Activated CD4-positive, alpha-beta memory T cell treated with anti-CD3 and anti-CD28 coated beads for 36 hours (primary cell): ENCODE data around the gene UBL4A. TPM values are rescaled to one million over a fixed set of nuclear protein-coding genes. Genes with fewer than 3 reads are reported as not detected.
A peak's percentile ranks its signal among the peaks of the same experiment; 100 is the strongest.

Source experiments
- CTCF ChIA-PET: fragments of 350-600 bp; sonication (Branson Sonifier 250); formaldehyde crosslinking; loops from one replicate; lab custom pipeline; 2021; ENCODE audit warnings: antibody characterized with exemption, inconsistent platforms; lab: Charles Lee
- POLR2A ChIA-PET: fragments of 350-600 bp; sonication (Branson Sonifier 250); formaldehyde crosslinking; loops from one replicate; lab custom pipeline; 2021; ENCODE audit warnings: antibody characterized with exemption; lab: Charles Lee
- DNase-seq: peaks from one replicate; pipeline ENCODE4 v3.0.0-alpha.2; 2020
- H3K27ac Mint-ChIP-seq: one replicate; pipeline ENCODE4 v1.8.0; 2021; ENCODE audit warnings: mixed read lengths
- H3K27me3 Mint-ChIP-seq: one replicate; pipeline ENCODE4 v1.8.0; 2021; ENCODE audit warnings: mixed read lengths
- H3K36me3 Mint-ChIP-seq: one replicate; pipeline ENCODE4 v1.8.0; 2021; ENCODE audit warnings: mixed read lengths
- H3K4me1 Mint-ChIP-seq: one replicate; pipeline ENCODE4 v1.8.0; 2021; ENCODE audit warnings: low read depth, mixed read lengths
- H3K4me3 Mint-ChIP-seq: one replicate; pipeline ENCODE4 v1.8.0; 2021; ENCODE audit warnings: mild to moderate bottlenecking, mixed read lengths
- H3K9me3 Mint-ChIP-seq: one replicate; pipeline ENCODE4 v1.8.0; 2021; ENCODE audit warnings: mixed read lengths
- intact Hi-C: fragments of 100-400 bp; cut with micrococcal nuclease; formaldehyde crosslinking; loops from one replicate; pipeline ENCODE4 v1.15.1; 2023
- total RNA-seq, 2 experiments: library from RNA; stranded (reverse); gene quantifications; one replicate each; pipeline ENCODE4 v1.2.3, GENCODE V29; 2021

Gene UBL4A
- total RNA-seq, 2 experiments from 2014 or later, result 49.5 to 53.3 TPM

DNA sequence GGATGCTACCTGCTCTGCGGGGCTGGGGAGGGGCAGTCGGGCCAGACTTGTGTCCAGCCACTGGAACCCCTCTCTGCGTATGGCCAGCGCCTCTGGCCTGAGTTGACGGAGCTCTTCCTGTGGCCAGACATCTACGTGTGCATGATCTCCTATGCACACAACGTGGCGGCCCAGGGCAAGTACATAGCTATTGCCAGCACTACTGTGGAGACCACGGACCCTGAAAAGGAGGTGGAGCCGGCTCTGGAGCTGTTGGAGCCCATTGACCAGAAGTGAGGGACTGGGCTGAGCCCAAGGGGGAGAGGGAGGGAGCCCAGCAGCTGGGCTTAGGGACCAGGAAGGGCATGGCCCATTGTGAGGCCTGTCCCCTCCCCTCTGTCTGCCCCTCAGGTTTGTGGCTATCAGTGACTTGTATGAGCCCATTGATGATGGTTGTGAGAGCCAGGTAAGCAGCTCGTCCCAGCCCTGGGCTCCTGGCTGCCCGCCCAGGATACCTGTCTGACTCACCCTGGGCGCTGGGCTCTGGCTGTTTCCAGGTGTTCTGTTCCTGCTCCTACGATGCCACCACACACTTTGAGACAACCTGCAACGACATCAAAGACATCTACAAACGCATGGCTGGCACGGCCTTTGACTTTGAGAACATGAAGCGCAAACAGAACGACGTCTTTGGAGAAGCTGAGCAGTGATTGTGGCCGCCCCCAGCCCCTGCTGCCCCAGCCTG, 44.3 kb downstream of the UBL4A start:
- Mint-ChIP-seq H3K27ac (peak overlapping the region; percentile 38), H3K9me3 (no peaks in the 10 kb centered on the region), H3K36me3 (peaks cover 24% of the 10 kb centered on the region), H3K4me3 (no peak overlapping the region), H3K27me3 (no peaks in the 10 kb centered on the region), H3K4me1 (peaks cover 28% of the 10 kb centered on the region)
- no peak for DNase-seq
- intact Hi-C loops, result loop anchor here (5.0 kb wide), 1 partner anchor 35 kb away; the partner anchor contains the start of gene LAGE3
- ChIA-PET POLR2A (interaction anchor here (1.5 kb wide), 1 partner anchor 44 kb away, joined by 3 read pairs; the partner anchor contains the start of gene RPL10), CTCF (no interaction called here)

DNA sequence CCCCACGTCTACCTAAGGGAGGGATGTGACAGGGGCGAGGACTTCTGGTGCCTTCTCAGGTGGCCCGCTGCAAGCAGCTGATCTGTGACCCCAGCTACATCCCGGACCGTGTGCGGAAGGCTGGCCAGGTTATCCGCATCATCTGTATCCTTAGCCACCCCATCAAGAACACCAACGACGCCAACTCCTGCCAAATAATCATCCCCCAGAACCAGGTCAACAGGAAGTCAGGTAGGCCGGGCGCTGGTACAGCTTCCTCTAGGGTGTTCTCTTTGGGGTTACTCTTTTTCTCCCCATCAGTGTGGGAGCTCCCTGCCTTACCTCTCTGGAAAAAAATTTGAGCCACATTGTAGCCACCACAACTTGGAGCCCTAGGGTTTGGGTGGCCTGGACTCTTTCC, 44.9 kb downstream of the UBL4A start:
- peak overlapping the region; percentile 5 for H3K27ac Mint-ChIP-seq
- no peak for DNase-seq
- H3K9me3 Mint-ChIP-seq, result no peaks in the 10 kb centered on the region
- POLR2A ChIA-PET, result no interaction called here
- no peaks in the 10 kb centered on the region for H3K27me3 Mint-ChIP-seq
- CTCF ChIA-PET, result no interaction called here
- peaks cover 21% of the 10 kb centered on the region for H3K36me3 Mint-ChIP-seq
- H3K4me3 Mint-ChIP-seq, result no peak overlapping the region
- intact Hi-C loops, result loop anchor here (5.0 kb wide), 1 partner anchor 36 kb away; the partner anchor contains the start of gene LAGE3
- peaks cover 28% of the 10 kb centered on the region for H3K4me1 Mint-ChIP-seq

DNA sequence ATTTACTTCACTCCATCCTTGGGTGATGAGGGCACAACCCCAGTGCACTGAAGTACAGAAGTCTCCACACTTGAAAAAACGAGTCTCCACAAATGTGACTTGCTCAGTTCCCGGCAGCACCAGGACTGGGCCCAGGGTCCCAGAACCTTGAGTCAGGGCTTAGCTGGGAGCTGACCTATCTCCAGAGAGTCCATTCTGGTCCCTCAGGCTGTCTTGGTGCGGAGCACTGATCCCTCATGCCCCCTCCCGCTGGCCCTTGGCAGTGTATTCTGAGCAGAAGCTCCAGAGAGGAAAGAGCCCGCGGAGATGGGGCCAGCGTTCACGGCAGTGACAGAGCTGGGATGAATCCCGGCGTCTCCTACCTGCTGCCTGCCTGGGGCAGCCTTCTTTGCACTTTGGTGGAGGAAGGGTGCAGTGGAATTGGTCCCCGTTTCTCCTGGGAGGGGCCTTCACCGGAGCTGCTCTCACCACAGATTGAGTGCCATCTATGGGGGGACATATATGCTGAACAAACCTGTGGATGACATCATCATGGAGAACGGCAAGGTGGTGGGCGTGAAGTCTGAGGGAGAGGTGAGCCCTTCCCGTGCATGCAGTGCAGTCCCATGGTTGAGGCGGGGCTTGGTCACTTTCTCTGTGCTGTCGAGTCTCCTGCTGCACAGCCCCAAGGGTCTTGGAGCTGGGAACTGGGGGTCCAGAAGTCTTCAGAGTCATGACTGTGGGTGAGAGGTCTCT, 45.6 kb downstream of the UBL4A start:
- no peak for DNase-seq
- no peaks in the 10 kb centered on the region for H3K27me3 Mint-ChIP-seq
- H3K27ac Mint-ChIP-seq, result peak overlapping the region; percentile 19
- ChIA-PET POLR2A (no interaction called here), CTCF (no interaction called here)
- intact Hi-C loops, result loop anchor here (5.0 kb wide), 1 partner anchor 37 kb away; the partner anchor contains the start of gene LAGE3
- H3K9me3 Mint-ChIP-seq, result no peaks in the 10 kb centered on the region
- no peak overlapping the region for H3K4me3 Mint-ChIP-seq
- peaks cover 27% of the 10 kb centered on the region for H3K4me1 Mint-ChIP-seq
- H3K36me3 Mint-ChIP-seq, result peaks cover 24% of the 10 kb centered on the region

DNA sequence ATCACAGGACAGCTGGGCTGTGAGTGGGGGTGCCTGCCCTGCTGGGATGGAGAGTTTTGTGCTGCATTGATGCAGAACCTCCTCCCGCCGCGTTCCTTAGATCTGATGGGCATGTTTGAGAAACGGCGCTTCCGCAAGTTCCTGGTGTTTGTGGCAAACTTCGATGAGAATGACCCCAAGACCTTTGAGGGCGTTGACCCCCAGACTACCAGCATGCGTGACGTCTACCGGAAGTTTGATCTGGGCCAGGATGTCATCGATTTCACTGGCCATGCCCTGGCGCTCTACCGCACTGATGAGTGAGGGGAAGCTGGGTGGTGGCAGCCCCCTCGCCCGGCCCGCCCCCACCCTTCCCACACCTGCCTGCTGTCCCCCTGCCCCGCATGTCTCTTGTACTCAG, 46.6 kb downstream of the UBL4A start:
- Mint-ChIP-seq H3K27ac (no peak overlapping the region), H3K4me1 (peaks cover 27% of the 10 kb centered on the region), H3K9me3 (no peaks in the 10 kb centered on the region), H3K4me3 (no peak overlapping the region), H3K36me3 (peaks cover 26% of the 10 kb centered on the region), H3K27me3 (no peaks in the 10 kb centered on the region)
- intact Hi-C loops, result loop anchor here (5.0 kb wide), 4 partner anchors 37 to 648 kb away; partner anchors contain the start of genes EMD, IDH3G, LAGE3 and RPL10
- ChIA-PET POLR2A (no interaction called here), CTCF (no interaction called here)
- no peak for DNase-seq

DNA sequence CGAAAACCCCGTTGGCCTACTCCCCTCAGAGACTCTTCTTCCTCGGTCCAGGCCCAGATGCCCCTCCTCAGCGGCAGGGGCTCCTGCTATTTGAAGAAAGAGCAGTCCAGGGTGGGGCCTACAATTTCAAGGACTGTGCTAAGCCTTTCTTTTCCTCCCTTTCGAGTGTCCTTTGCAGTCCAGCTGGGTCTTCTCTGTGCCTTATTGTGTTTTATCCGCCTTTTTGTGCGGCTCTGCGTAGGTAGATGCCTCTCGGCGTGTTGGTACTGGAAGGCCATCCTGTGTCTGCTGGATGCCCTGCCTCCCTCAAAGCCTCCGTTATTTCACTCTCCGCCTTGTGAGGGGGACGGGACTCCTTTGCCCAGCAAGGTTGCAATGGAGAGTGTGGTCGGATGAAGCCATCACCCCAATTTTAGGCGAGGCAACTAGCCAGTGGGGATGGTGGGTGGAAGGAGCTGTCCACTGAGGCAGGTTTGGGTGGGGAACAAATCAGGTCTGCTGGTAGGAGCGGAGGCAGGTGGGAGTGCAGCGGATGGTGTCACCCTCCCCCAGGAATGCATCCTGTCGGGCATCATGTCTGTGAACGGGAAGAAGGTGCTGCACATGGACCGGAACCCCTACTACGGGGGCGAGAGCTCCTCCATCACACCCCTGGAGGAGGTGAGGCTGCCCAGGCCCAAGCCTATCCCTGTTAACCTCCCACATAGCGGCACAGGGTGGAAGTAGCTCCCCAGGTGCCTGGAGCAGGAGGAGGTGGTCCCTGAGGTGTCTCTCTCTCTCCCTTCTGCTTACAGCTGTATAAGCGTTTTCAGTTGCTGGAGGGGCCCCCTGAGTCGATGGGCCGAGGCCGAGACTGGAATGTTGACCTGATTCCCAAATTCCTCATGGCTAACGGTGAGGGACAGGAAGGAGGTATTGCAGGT, 48.2 kb downstream of the UBL4A start:
- no peaks in the 10 kb centered on the region for H3K9me3 Mint-ChIP-seq
- peak overlapping the region; percentile 82 for H3K4me3 Mint-ChIP-seq
- ChIA-PET CTCF (no interaction called here), POLR2A (interaction anchor here (1.7 kb wide), 1 partner anchor 27 kb away, joined by 5 read pairs; the partner anchor contains the start of gene TAFAZZIN)
- H3K27me3 Mint-ChIP-seq, result no peaks in the 10 kb centered on the region
- no peak for DNase-seq
- peak overlapping the region; percentile 88 for H3K27ac Mint-ChIP-seq
- intact Hi-C loops, result loop anchor here (2.0 to 5.0 kb wide), 4 partner anchors 19 to 646 kb away; partner anchors contain the start of genes EMD, IDH3G, RPL10 and SSR4
- peaks cover 26% of the 10 kb centered on the region for H3K36me3 Mint-ChIP-seq
- peaks cover 27% of the 10 kb centered on the region for H3K4me1 Mint-ChIP-seq

DNA sequence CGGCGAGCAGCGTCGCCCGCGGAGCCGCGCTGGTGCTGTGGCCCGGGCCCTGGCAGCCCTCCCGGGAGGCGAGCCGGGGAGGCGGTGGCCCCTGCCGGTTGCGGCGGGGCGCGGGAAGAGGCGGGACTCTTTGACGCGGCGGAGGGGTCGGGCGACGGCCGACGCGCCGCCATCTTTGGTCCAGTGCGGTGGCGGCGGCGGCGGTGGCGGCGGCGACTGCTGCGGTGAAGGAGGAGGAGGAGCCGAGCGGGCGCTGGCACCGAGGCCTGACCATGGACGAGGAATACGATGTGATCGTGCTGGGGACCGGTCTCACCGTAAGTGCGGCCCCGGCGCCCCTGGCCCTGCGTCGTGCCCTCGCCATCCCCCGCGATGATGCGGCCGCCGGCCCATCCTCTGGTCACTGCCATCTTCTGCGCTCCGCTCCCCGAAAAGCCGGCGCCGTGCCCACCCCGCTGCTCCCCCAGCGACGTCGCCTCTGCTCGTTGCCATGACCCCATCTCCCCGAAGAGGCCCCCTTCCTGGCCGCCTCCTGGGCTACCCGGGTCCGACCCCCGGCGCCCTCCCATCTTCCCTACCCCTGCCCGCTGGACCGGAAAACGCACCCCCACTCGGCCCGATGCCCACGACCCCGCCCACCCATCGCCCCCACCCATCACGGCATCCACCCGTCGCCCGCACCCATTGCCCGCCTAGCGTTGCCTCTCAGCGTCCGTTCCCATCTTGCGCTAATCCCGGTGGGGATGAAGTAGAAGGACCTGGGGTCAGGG, 49.2 kb downstream of the UBL4A start, which contains the start of gene GDI1:
Gene GDI1, plus strand, starts transcription at position 172 of the 770 bp plus-strand sequence. Its CDS starts 101 bp downstream, at position 273.
- peak within 1 kb of the TSS; percentile 88 for H3K27ac Mint-ChIP-seq
- intact Hi-C loops, result loop anchor here (2.0 to 5.0 kb wide), 4 partner anchors 20 to 645 kb away; partner anchors contain the start of genes EMD, IDH3G, RPL10 and SSR4
- peaks cover 22% of the 10 kb centered on the region for H3K36me3 Mint-ChIP-seq
- H3K9me3 Mint-ChIP-seq, result no peaks in the 10 kb centered on the region
- ChIA-PET POLR2A (no interaction called here), CTCF (no interaction called here)
- H3K4me3 Mint-ChIP-seq, result peak within 1 kb of the TSS; percentile 82
- H3K4me1 Mint-ChIP-seq, result peaks cover 24% of the 10 kb centered on the region
- H3K27me3 Mint-ChIP-seq, result no peaks in the 10 kb centered on the region
- peak; percentile 61 for DNase-seq

DNA sequence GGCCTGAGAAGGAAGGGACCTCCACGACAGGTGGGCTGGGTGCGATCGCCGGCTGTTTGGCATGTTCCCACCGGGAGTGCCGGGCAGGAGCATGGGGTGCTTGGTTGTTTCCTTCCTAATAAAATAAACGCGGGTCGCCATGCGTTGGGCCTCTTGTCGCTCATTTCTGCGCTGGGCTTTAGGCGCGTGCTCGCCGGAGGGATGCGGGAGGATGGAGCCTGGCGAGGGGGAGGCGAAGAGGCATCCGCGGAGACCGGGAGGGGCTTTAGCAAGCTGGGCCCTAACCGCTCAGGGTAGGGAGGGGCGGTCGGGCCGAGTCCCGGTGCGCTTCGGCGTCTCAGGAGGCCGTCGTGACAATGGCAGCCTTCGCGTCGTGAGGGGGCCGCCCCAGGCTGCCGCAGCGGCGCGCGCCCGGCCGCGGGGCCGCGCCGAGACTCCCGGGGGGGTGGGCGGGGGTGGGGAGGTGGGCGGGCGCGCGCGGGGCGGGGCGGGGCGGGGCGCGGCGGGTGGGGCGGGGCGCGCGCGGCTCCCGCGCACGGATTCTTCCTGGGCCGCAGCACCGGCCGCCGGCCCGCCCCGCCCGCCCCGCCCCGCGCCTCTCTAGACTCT, 49.9 kb downstream of the UBL4A start:
- Mint-ChIP-seq H3K4me1 (peaks cover 21% of the 10 kb centered on the region), H3K27ac (peak overlapping the region; percentile 77), H3K27me3 (no peaks in the 10 kb centered on the region), H3K9me3 (no peaks in the 10 kb centered on the region), H3K4me3 (peak overlapping the region; percentile 69), H3K36me3 (peaks cover 18% of the 10 kb centered on the region)
- peak; percentile 62 for DNase-seq
- intact Hi-C loops, result loop anchor here (2.0 to 5.0 kb wide), 4 partner anchors 20 to 644 kb away; partner anchors contain the start of genes EMD, IDH3G, RPL10 and SSR4
- ChIA-PET CTCF (no interaction called here), POLR2A (no interaction called here)

DNA sequence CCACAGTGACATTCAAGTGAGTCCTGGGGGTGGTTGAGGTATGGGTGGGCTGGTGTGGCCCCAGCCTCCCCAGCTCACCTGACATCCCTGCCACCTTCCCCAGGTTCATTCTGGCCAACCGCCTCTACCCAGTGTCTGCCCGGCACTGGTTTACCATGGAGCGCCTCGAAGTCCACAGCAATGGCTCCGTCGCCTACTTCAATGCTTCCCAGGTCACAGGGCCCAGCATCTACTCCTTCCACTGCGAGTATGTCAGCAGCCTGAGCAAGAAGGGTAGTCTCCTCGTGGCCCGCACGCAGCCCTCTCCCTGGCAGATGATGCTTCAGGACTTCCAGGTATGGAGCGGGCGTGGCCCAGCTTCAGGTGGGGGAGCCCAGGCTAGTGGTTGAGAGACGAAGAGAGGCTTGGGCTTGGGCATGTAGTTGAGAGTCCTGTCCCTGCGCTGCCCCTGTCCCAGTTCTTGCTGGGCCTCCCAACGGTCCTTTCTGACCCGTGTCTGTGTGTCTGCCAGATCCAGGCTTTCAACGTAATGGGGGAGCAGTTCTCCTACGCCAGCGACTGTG, 51.2 kb downstream of the UBL4A start:
- ChIA-PET CTCF (no interaction called here), POLR2A (no interaction called here)
- Mint-ChIP-seq H3K27me3 (no peaks in the 10 kb centered on the region), H3K4me1 (peaks cover 25% of the 10 kb centered on the region), H3K4me3 (no peak overlapping the region), H3K9me3 (no peaks in the 10 kb centered on the region), H3K27ac (no peak overlapping the region), H3K36me3 (peaks cover 15% of the 10 kb centered on the region)
- intact Hi-C loops, result loop anchor here (5.0 kb wide), 3 partner anchors 38 to 643 kb away; partner anchors contain the start of genes EMD, IDH3G, RPL10 and SSR4
- no peak for DNase-seq

DNA sequence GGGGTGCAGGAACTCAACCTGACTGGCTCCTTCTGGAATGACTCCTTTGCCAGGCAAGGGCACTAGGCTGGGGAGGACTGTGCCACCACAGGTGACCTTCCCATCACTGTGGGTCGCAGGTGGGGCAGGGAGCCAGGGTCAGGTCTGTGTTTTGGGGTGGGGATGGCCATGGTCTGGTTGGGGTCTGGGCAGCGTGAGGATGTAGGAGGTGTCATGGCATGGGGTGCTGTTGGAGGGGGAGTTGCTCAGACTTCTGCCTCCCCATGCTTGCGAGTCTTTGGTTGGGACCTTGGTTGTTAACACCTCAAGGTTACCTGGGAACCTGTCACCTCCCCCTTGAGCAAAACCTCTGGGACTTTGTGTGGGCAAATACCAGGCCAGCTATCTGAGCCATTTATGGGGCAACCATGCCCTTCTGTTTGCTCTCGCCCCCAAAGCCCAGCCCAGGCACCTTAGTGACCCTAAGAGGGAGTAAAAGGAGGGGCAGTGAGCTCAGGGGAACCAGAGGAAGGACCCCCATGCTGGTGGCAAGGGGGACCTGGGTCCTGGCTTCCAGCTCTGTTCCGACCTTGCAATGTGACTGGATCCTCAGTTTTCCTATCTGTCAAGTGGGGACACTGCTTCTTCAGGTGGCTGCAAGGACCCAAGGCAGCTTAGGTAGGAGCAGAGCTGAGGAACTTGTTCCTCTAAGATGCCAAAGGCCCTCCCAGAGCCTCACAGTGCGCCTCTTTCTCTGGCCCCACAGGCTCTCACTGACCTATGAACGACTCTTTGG, 51.8 kb downstream of the UBL4A start:
- H3K27me3 Mint-ChIP-seq, result no peaks in the 10 kb centered on the region
- no peak overlapping the region for H3K27ac Mint-ChIP-seq
- H3K36me3 Mint-ChIP-seq, result peaks cover 14% of the 10 kb centered on the region
- peaks cover 24% of the 10 kb centered on the region for H3K4me1 Mint-ChIP-seq
- intact Hi-C loops, result loop anchor here (5.0 kb wide), 3 partner anchors 37 to 642 kb away; partner anchors contain the start of genes EMD, IDH3G, RPL10 and SSR4
- no peak overlapping the region for H3K4me3 Mint-ChIP-seq
- CTCF ChIA-PET, result no interaction called here
- DNase-seq, result no peak
- POLR2A ChIA-PET, result no interaction called here
- no peaks in the 10 kb centered on the region for H3K9me3 Mint-ChIP-seq
